ENCODE data around the gene SFMBT2.
"Not testable (repeated sequence)": the region's sequence is repeated elsewhere in the genome, so short reads cannot be mapped to it uniquely, and the experiment has no call there.

The SFMBT2 gene

DNA sequence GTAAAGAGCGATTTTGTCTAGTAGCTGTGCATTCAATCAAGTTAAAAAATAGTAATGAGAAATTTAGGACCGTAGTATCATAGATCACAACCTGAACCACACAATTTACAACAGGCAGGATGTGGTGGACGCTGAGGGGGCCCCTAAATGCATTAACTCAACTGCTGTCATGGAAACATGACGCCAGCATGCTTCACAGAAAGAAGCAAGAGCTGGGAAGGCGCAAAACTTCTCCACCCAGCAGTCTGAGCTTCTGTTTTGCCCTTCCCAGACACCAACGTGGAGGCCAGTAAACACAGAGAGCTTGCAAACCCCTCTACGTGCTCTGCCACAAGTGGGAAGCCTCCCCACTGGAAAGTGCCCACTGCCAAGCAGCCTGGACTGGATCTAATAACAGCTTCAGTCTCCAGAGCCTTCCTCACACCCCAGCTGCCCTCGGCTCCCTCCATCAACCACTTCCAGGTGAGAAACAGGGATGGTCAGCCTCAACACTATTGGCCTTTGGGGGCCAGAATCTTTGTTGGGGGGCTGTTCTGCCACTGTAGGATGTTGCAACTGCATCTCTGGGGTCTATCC, 151.8 kb downstream of the SFMBT2 start:
- no peak for DNase-seq

DNA sequence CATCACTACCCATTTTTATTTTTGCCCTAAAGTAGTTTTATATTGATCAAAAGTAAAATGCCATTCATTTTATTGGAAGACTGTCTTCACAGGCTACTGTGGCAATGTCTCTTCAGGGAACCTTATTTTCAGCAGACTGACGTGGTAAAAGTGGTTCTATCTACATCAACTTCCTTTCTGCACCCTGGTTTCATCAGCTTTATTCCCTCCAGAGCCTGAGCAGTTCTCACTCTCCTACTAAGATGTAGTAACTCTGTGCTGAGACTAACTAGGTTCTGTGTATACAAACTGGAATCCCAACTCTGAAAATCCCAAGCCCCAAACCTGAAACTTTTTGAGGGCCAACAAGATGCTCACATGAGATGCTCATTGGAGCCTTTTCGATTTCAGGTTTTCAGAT, 155.3 kb downstream of the SFMBT2 start:
- no peak for DNase-seq

DNA sequence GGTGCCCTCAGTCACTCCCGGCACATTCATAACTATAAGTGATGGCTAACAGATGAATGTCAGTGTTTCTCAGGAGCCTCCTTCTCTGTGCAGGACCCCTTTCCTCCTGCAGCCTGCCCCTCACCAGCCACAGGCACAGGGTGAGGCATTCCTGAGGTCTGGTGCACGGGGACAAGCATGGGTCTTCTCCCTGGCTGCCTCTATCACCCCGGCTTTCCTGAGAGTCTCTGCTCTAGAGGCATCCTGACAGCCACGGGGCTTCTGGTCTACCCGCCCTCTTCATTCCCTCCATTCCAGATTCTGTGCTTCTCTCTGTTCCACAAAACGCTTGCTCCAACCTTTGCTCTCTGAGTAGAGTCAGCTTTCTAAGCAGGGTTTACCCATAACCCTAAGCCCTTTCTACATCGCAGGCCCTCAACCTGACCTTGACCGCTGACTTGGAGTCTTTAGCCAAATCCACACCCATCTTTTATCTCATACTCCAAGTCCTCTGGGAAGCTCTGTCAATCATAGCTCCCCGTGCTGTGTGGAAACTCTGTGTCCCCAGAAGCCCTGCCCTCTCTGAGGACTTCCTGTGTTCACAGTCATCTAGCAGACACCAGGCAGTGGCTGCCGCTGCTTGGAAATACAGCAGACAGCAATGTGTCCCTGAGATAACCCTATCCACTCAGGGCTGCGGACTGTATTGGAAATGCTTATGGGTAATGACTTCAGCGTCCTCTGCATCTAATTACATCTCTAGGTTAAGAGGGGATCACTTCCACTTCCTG, 159.0 kb downstream of the SFMBT2 start:
- no peak for DNase-seq

DNA sequence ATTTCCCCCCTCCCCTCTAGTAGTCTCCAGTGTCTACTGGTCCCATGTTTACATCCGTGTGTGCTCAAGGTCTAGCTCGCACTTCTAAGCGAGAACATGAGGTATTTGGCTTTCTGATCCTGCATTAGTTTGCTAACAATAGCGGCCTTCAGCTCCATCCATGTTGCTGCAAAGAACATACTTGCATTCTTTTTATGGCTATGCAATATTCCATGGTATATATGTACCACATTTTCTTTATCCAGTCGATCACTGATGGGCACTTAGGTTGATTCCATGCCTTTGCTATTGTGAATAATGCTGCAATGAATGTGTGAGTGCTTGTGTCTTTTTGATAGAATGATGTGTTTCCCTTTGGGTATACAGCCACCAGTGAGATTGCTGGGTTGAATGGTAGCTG, 160.6 kb downstream of the SFMBT2 start:
- no peak for DNase-seq

DNA sequence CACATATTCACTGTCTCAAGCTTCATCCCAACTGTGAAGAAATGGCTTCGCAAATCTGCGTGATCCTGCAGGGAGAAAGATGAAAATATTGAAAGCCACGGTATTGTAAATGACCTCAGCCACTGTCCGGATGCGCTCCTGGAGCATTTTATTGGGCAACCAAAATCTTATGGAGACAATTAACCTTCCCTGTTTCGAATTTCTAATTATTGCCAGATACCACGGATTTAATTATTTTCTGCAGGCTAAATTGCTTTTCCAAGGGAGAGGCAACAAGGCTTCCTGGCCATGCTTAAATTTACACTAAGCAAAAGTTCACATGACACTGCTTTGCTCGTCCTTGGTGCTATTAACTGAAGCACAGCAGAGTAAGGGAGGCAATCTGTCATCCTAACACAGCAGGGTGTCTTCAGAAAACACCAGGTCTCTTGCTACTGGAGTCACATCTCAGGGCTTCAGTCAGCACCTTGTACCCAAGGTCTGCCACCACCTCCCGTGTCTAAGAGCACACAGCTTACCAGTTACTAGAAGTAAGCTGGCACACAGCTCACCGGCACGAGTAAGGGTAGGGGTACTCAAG, 162.2 kb downstream of the SFMBT2 start:
- DNase-seq: no peak

DNA sequence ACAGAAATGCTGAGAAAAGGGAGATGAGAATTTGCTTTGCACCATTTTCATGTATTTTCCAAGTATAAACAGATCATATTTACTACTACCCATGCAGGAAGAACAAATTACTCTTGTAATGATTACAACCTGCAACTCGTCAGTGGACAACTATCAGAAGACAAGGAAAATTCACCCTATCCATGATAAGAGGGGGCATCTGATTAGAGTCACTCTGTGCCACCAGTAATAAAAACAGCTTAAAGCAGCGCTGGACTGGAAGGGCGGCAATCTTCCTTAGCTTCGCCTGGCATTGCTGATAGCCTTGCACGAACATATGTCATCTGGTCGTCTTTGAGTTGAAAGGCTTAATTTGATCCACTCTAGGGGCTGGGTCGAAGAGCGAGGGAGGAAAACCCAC, 162.7 kb downstream of the SFMBT2 start:
- no peak for DNase-seq

DNA sequence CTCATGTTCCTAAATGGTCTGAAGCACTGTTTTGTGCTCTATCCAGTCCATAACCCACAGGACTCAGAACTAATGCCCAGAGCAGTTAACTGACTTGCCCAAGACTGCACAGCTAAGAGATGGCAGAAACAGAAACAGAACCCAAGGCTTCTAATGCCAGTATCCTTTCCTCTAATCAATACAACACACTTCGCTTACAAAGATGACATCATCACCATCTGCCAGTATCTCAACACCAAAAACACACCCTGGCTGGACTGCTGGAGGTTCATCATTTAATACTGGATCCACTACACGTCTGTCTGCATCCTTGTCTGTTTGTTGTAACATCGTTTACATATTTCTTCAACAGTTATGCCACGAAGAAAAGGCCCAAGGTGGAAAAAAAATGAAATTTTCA, 165.3 kb downstream of the SFMBT2 start:
- DNase-seq: no peak

DNA sequence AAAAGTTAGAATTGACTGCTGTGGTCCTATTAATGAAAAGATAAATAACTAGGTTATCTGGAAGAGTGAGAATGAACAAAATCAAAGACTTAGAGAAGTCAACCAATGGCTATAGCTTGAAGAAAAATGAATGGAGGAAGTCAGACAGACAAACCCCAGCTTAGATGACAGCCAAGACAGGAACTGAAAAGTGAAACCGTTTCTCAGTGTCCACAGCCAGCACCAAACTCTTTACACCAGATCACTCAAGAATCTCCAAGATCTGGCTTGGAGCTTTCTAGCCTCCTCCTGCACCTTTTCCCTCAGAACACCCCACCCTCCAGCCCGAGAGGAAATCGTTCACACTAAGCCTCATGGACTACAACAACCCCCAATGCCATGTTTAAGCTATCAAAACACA, 167.0 kb downstream of the SFMBT2 start:
- no peak for DNase-seq

DNA sequence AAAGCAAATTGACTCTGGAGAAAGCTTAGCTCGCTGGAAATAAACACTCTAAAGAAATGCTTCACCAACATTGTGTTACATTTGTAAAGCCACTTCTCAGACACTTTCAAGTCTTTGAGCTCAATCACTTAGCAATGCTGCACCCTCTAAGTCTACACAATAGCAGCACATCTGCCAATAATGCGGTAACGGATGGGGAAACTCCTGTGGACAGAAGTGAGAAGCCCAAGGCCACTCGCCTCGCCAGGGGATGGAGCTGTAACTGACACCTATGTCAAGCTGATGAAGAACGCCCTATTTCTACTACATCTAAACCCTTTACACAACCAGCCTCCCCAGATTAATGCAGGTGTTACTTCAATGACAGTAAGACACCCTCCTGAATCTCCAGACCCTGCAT, 167.7 kb downstream of the SFMBT2 start:
- DNase-seq: no peak

DNA sequence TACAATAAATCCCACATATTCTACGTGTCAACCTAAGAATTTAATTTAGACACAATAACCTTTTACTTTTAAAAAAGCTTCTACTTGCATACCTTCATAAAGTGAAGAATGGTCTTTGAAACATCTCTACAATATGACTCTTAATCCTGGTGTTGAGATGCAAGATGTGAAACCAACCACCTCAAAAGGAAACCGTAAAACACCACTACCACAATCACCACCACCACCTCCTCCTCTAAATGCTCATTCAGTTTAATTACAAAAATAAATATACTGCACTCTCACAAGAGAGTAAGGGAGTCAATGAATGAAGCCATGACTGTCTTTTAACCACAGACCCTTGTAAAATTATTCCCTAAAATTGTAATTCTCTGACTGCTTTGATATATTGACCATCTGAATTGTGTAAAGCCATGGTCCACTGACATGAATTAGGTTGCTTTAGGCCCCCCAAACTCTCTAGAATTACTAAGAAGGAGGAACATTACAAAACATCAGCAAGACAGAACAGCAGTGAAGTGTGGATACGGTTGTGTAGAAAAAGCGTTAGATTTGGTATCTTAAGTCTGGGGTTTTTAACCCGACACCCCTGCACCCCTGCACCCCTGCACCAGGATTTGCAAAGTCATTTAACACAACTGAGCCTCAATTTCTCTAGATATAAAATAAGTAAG, 171.4 kb downstream of the SFMBT2 start:
- DNase-seq: no peak

DNA sequence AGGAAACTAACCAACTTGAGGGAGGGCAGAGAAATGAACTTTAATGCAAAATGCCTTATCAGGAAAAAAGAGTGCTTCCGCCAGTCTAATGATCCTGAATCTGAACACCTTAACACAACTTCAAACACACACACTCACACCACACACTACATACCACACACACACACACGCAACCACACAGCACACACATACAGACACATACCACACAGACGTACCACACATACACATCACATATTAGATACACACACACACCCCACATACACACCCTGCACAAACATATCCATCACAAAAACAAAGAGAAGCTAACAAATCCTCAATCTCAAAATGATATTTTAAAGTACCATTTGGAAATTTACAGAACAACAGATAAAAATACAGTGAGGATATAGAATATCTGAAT, 175.5 kb downstream of the SFMBT2 start:
- no peak for DNase-seq

DNA sequence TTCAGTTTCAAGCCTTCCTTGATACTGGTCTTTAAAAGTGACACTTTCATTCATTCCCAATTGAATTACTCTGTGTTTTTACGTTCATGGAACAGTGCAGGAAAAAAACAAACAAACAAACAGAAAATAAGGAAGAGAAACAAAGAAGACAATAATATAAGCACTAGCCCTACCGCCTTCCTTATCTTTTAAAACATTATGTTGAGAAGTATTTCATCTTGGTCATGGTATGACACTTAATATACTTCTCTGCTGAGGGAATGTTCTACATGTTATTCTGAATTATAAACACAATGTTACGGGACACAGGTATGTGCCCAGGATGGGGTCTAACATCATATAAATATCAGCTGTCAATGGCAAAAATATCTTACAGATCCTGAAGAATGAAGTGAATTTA, 176.7 kb downstream of the SFMBT2 start:
- DNase-seq: no peak

DNA sequence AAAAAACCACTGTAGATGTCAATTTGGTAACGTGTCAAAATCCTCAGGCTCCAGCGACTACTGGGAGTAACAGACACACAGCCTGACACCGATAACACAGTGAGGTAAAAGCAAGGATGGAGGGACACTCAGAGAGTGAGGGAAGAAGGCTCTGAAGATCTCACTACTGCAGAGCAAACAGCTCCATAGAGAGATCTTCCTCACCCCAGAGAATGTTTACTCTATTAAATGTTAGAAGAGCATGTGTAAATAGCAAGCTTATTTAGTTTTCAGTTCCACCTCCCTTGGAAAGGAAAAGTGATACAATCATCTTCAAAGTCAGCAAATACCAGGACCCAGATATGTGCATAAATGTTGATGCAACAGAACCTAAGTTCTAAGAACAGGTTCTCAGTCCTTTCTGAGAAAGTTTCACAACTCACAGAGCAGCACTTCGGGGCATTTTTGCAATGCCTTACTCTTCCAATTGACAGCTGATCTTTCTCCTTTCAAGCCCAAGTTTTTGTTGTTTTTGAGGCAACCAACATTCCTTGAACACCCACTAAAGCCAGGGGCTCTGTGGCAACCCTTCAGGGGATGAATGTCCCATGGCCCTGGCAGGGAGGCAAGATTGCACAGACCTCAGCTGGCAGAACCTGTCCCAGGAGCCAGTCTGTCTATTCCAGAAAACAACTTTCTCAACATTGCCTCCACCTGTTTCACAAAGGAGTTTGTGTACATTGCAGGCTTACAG, 177.4 kb downstream of the SFMBT2 start:
- DNase-seq: no peak

DNA sequence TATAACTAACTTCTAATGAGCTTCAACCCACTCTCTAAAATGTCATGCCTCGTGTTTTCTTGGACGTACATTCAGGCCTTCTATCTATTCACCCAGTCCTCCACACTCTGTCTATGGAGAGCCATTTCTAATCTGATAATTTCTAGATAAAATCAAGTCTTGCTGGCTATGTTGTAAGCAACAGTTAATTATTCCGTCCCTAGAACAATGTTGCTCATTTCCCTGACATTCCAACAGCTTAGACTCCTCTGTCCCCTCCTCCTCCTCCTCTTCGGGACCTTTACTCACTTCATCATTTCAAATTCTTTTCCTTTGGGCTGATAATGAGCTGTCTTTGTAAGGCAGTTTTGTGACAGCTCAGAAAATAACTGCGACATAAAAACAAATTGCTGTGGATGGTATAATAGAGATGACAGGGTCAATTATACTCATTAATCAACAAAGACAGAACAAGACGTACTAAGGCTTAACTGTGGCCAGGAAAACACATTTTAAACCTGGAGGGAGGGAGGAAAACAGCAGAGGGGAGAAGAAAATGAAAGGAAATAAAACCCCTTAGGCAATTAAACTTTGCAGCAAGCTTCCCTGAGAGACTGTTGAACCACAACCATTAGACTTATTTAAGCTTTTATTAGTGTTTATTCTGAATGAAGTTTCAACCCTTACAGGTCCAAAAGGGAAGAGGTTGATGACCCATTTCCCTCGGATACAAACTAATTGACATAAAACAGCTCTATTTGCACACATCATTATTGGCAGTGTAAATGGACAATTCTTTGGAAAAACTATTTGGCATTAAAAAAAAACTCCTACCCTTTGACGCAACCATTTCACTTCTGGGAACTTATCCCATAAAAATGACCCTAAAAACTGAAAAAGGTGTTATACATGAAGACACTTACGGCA, 179.1 kb downstream of the SFMBT2 start:
- no peak for DNase-seq

DNA sequence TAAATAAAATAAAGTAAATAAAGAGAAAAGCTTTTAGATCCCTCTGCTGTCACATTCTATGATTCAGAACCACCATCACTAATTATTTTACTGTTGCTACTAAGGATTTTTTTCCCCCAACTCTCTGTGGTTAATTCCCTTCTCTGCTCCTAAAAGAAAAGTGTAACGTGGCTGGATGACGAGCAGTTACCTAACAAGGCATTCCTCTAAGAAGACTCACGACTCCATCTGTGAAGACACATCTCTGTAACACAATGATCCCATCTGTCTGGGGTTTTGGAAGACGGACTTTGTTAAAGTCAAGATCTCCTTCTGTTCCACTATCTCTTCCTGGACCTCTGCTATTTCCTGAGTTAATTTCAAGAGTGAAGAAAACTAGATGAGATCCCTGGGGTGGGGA, 179.9 kb downstream of the SFMBT2 start:
- DNase-seq: no peak

DNA sequence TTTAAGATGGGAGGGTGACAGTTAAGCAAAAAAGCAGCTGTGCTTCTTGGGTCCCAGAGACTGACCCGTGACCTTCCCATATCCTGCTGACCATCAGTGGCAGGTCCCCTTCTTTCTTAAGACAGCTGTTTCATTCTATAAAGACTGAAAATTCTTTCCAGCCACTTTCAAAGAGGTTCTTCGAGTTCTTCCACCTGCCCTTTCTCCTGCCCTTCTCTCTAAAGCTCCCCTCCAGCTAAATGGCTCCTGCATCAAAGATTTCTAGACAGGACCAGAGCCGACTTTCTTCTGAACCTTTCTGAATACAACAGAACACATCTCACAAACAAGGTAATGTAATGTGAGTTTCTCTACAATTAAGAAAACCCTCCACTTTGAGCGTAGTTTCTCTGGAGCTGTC, 180.8 kb downstream of the SFMBT2 start:
- no peak for DNase-seq

DNA sequence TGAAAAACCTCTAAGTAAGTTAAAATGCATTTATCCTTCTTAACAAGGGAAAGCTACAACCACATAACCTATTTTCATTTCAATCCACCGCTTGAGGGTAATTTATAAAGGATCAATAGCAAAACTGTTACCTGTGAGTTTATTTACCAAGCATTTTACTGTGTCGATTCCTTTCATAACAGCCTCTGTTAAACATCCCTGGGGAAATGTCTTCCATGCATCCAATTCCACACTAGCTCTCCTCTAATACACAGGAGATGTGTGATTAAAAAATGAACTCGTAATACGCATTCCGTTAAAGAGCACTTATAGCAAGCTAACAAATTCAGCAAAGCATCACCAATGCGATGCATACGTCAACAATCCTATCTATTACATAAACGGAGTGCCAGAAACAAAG, 185.7 kb downstream of the SFMBT2 start:
- DNase-seq: no peak

DNA sequence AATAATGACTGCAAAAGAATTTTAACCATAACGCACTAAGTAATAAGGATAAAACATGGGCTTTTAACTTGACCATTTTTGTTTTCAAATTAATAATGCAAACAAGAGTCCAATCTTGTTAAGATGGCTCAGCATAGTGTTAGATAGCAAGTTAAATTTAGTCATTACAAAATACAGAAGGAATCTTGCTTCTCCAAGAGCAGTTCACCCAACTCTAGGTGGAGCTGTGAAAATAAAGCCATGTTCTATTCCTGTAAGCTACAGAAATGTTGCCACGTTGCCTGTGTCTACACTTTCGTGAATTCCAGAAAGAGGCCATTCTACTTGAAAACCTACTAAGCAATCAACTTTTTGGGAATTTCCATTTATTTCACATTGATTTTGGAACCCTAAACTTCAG, 191.9 kb downstream of the SFMBT2 start:
- DNase-seq: no peak

DNA sequence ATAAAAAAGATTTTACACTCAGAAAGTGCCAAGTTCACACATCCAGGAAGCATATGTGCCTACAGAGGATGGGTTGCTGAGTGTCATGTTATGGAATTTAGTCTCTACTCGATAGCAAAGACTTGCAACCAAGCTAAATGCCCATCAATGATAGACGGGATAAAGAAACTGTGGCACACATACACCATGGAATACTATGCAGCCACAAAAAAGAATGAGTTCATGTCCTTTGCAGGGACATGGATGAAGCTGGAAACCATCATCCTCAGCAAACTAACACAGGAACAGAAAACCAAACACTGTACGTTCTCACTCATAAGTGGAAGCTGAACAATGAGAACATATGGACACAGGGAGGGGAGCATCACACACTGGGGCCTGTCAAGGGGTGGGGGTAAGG, 198.1 kb downstream of the SFMBT2 start:
- DNase-seq: not testable (repeated sequence)

DNA sequence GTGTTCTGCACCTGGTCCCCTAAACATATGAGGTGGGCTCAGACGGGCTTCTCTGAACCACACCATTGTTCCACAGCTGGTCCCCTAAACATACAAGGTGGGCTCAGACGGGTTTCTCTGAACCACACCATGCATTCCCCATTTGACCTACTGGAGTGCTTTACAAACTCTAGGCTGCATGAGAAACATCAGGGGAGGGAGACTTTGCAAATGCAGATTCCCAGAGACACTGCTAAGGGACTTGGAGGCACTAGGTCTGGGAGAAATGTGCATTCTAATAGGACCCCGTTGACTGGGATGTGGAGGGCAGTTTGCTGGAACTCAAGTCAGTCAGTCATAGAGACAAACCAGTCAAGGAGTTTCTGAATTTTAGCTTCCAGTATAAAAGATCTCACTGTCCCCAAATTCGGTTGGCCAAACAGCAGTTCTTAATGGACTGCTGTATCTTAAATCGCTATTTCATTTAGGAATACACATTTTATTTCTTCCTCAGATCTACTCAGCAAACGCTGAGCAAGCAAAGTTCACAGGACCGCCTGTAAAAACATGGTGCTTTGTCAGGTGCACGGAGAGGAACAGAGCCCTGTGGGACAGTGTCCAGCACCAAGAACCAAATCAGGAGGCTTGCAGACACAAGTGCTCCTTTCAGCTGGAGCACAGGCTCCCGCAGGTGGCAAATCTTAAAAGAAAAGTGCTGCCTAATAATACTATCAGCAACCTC, 198.8 kb downstream of the SFMBT2 start:
- no peak for DNase-seq

DNA sequence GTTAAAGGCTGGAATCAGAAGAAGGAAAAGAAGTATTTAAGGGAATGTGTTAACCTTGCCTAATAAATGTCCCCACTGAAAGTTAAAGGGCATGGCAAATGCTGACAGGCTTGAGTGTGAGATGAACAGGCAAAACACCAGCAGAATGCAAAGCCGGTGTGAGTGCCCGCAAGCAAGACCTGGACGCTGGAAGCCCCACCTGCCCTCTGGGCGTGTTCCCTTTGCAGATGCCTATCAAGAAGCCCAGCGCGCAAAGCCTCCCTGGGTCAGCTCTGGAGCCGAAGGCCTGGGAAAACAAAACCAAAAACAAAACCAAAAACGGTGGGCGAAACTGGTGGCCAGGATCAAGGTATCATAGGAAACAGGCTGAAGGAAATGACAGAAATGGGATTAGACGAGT, 200.3 kb downstream of the SFMBT2 start:
- no peak for DNase-seq

DNA sequence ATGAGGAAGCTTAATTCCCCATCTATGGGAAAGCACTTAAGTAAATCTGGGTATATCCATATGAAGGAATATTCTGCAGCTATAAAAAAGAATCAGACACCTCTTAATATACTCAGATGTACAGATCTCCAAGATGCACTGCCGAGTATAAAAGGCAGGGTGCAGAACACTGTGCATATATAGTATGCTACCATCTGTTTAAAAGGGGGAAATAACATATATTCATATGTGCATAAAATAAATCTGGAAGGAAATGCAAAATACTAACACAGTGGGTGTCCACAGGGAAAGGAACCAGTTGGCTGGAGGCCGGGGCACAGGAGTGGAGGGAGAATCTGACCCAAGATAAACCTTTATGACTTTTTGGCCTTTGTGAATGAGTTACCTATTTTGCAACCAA, 201.4 kb downstream of the SFMBT2 start:
- no peak for DNase-seq

All from NCI-H1694 (cell line).